GM18502 (cell line): ENCODE data around the gene FLYWCH1.

Experiments
- ATAC-seq: cut with Tn5 transposase; IDR thresholded peaks from one replicate; pipeline ENCODE4 v1.9.1; 2021; ENCODE audit warnings: mild to moderate bottlenecking; ENCODE audit not compliant: unreplicated experiment, poor library complexity

Gene FLYWCH1

DNA sequence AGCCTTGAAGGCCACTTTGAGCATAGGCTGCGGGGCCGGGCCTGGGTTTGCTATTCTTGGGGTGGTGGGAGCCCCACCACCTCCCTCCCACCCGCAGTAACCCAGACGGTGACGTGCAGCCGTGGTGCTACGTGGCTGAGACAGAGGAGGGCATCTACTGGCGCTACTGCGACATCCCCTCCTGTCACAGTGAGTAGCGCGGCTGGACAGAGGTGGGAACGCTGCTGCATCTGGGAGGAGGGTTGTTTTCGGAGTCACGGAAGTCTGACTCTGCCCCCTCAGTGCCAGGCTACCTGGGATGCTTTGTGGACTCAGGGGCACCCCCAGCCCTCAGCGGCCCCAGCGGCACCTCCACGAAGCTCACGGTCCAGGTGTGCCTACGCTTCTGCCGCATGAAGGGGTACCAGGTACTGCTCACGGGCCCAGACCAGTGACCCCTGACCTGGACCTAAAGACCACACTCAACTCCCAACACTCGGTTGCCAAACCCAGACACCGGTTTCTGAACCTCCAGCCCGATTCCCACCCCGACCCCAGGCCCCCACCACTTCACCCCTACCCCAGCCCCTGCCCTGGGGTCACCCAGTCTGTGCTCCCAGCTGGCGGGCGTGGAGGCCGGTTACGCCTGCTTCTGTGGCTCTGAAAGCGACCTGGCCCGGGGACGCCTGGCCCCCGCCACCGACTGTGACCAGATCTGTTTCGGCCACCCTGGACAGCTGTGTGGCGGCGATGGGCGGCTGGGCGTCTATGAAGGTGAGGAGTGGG is 54.5 kb downstream of the FLYWCH1 start:
- no peak for ATAC-seq

- ATAC-seq, result no peak
These were observed 55.1 kb downstream of the FLYWCH1 start for GRCh38 chr16:2966808-2967191.

DNA sequence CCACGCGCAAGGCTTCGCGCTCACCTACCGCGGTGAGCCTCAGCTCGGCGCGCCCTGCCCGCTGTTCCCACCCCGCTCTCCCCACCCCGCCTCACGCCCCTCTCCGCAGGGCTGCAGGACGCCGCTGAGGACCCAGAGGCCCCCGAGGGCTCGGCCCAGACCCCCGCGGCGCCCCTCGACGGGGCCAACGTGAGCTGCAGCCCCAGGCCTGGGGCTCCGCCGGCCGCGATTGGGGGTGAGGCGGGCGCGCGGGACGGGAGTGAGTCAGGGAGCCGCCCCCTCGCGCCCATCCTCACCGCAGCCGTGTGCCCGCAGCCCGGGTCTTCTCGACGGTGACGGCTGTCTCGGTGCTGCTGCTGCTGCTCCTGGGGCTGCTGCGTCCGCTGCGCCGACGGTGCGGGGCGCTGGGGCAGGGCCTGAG is 55.5 kb downstream of the FLYWCH1 start:
- ATAC-seq, result no peak

- ATAC-seq, result no peak
These were observed 56.0 kb downstream of the FLYWCH1 start for GRCh38 chr16:2967721-2968161.

- no peak for ATAC-seq
These were observed 56.6 kb downstream of the FLYWCH1 start for GRCh38 chr16:2968368-2968737.

DNA sequence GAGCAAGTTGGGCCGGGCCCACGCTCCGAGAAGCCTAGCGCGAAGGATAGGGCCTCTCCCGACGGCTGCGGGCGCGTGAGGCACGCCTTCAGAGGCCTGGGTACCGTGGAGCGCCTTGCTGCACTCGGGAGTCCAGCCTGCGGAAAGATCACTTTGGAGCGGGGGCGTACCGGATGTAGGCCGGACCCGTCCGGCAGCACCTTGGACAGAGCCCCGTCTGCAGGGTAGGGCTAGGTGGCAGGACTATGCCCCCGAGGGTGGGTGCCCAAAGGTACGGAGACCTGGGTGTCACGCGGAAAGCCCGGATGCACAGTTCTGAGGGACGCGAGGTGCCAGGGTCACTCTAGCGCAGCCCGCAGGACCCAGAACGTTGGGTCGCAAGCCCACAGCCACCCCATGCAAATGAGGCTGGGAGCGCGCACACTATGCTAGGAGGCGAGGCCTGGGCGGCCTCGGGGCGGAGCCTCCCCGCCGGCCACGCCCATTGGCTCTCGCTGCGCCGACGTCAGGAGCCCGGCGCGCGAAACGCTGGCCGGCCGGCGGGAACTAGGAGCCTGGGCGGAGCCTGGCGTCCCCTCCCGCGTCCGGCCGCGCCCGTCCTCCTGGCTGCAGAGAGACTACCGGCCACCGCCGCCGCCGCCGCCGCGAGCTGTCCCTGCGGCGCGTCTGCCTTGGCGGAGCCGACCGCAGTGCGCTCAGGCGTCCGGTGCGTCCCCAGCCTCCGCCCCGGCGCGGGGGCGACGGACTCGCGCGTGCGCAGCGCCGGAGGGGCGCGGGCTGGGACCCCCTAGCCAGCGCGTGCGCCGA is 57.2 kb downstream of the FLYWCH1 start, which contains the start of gene PAQR4:
TSS of gene PAQR4 (plus strand) at position 611 of the 807 bp plus-strand sequence. CDS start 327 bp downstream, outside the sequence.
- ATAC-seq, result peak; percentile 71

DNA sequence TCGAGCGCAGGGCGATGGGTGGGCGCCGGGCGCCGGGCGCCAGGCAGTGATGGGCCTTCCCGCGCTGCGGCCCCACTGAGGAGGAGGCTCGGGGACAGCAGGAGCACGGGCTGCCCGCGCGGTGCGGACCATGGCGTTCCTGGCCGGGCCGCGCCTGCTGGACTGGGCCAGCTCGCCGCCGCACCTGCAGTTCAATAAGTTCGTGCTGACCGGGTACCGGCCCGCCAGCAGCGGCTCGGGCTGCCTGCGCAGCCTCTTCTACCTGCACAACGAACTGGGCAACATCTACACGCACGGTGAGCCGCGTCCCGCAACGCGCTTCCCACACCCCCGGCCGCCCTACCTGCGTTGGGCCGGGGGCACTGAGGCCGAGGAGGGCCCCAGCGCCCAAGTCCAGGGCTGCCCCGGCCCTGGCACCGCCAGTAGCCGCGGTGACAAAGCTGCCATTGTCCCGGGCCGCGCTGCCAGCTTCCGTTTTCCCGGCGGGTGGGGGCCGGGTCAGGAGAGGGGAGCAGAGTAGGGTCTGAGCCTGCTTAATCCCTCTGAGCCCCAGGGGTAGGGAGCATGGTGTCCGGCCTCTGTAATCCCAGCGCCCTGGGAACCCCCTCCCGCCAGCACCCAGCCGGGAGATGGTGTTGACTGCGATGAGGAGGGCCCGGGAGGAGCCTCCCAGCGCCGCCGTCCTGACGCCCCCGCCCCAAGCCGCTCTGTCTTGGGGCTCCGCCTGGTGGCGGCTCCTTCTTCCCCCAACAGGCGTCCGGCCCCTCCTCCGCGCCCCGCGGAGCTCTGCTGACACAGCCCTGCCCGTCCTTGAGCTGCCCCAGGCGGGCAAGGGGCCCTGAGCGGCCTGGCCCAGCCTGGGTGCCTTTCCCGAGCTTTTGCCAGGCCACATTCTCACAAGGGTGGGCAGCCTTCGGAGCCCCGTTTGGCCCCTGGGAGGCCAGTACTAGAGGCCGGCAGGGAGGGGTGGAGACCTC is 58.1 kb downstream of the FLYWCH1 start:
- ATAC-seq, result peak; percentile 42

GRCh38 chr16:2970563-2970962 is 58.8 kb downstream of the FLYWCH1 start:
- no peak for ATAC-seq

DNA sequence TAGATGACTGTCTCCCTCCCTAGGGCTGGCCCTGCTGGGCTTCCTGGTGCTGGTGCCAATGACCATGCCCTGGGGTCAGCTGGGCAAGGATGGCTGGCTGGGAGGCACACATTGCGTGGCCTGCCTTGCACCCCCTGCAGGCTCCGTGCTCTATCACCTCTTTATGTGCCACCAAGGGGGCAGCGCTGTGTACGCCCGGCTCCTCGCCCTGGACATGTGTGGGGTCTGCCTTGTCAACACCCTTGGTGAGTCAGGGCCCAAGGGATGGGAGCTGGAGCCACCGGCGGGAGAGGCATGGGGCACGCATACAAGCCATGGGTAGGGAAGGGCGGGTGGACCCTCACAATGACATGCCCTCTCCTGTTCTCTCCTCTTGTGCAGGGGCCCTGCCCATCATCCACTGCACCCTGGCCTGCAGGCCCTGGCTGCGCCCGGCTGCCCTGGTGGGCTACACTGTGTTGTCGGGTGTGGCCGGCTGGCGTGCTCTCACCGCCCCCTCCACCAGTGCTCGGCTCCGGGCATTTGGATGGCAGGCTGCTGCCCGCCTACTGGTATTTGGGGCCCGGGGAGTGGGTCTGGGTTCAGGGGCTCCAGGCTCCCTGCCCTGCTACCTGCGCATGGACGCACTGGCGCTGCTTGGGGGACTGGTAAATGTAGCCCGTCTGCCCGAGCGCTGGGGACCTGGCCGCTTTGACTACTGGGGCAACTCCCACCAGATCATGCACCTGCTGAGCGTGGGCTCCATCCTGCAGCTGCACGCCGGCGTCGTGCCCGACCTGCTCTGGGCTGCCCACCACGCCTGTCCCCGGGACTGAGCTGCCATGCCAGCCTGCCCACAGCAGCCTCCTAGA is 59.6 kb downstream of the FLYWCH1 start:
- no peak for ATAC-seq

GRCh38 chr16:2971985-2972784 is 60.5 kb downstream of the FLYWCH1 start:
- ATAC-seq, result no peak

DNA sequence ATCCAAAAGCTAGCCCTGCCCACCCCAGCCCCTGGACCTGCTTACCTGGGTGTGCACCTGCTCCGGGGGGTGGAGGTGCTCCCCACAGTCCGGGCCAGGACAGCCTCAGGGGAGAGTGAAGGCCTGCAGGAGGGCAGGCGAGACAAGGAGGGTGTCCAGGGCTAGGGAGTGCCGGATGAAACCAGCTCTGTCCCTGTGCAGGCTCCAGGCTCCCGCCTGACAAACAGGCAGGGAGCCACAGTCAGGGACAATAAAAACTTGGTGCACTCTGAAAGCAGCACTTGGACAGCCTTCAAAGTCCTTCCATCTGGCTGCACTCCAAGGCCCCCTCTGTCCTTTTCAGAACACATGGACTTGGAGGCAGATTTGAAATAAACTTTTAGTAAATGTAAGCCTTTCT is 61.4 kb downstream of the FLYWCH1 start:
- ATAC-seq, result no peak

DNA sequence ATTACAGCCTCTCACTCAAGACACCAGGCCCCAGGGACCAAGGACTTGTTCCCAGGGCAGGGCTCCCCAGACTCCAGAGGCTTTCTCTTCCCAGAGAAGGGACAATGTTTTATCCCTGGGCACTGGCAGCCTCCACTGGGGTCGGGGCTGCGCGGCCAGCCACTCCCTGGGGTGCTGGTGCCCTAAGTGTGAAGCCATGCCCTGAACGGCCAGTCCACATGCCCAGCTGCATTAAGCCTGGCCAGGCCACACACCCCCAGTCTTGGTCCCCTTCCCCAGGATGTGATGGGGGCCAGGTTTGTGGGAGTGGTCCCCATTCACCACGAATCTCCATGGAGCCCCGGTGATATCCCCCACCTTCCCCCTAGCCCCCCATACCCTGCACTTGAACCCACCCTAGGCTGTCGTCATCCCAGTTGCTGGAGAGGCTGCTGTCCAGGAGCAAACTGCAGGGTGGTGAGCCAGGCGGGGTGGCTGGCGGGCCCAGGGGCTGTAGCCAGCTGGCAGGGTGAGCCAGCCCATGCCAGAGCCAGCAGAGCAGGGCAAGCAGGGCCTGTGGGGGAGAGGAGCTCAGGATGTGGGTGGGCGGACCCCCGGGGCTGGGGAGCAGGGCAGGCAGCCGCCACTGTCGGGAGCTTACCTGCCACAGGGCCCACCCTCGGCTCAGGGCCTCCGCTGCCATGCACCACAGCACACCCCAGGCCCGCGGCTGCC is 62.0 kb downstream of the FLYWCH1 start:
- ATAC-seq, result no peak

- no peak for ATAC-seq
These were observed 62.8 kb downstream of the FLYWCH1 start for GRCh38 chr16:2974319-2975056.

DNA sequence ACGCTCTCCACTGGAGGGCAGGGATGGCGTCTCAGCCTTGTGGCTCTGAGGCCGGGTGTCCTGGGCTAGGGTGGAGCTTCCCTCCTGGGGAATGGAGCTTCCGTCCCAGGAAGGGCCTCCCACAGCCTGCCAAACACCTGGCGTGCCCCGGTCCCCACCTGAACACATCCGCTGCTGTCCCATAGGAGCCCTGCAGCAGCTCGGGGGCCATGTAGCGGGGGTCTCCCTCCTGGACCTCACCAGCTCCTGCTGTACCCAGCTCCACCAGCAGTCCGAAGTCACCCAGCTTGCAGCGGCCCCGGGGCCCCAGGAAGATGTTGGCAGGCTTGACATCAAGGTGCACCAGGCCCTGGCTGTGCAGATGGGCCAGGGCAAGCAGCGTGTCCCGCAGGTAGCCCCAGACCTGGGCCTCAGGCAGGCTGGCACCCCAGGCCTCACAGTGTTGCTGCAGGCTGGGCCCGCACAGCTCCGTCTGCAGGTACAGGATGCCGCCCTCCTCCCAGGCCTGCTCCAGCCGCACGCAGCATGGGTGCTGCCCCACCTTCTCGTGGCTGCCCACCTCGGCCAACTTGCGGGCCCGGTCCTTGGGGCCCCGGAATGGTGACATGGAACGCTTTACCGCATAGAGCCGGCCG is 63.5 kb downstream of the FLYWCH1 start:
- no peak for ATAC-seq

- ATAC-seq, result no peak
These were observed 64.5 kb downstream of the FLYWCH1 start for GRCh38 chr16:2976201-2976600.

DNA sequence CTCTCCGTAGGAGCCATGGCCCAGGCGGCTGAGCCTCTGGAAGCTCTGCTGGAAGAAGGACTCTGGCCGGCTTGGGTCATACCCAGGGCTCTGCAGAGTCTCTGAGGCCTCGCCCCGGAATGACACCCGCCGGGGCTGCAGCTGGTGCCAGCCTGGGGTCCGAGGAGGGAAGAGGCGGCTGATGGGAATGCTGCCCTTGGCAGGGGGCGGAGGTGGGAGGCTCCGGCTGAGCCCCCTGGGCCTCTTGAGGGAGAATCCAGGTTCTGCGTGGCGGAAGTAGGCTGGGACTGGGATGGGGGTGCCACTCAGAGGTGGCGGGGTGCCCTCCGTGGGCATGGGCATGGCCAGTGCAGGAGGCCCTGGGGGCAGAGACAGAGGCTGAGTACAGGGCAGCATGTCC is 64.9 kb downstream of the FLYWCH1 start:
- no peak for ATAC-seq

DNA sequence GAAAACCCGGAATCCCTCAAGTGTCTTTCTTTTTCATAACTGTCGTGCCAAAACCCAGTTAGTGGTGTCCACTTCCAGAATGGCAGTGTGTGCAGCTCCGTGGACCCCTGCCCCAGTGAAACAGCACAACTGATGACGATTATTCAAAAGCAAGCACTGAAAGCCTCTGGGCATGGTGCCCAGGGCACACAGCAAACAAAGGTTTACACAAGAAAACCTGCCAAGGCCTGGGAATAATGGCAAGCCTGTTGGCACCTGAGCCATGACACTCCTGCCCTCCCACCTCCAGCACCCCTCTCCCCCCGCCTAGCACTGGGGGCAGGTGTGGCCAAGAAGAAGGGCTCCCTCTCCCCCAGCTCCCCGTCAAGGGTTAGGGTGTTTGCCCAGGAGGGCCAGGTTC is 65.7 kb downstream of the FLYWCH1 start:
- ATAC-seq, result no peak
